HUES64 (cell line): Measurements from ENCODE around the gene SLC25A11.
"Not testable (repeated sequence)": the region's sequence is repeated elsewhere in the genome, so short reads cannot be mapped to it uniquely, and the experiment has no call there.

Experiments used
- H3K27ac ChIP-seq: 2 replicates; pipeline ENCODE4 v1.7.0; 2013; ENCODE audit warnings: low read depth, low read length, inconsistent platforms
- H3K27me3 ChIP-seq: 2 replicates; pipeline ENCODE4 v1.6.1; 2013; ENCODE audit warnings: mild to moderate bottlenecking, low read length; ENCODE audit not compliant: insufficient read depth
- H3K36me3 ChIP-seq: 2 replicates; pipeline ENCODE4 v1.6.1; 2013; ENCODE audit warnings: mild to moderate bottlenecking, low read length; ENCODE audit not compliant: insufficient read depth
- H3K4me1 ChIP-seq: 2 replicates; pipeline ENCODE4 v1.6.1; 2013; ENCODE audit warnings: mild to moderate bottlenecking, low read length, moderate library complexity; ENCODE audit not compliant: insufficient read depth
- H3K4me3 ChIP-seq: 2 replicates; pipeline ENCODE4 v1.5.1; 2013; ENCODE audit warnings: mild to moderate bottlenecking, low read length, moderate library complexity
- H3K9ac ChIP-seq: 2 replicates; pipeline ENCODE4 v1.6.1; 2013; ENCODE audit warnings: mild to moderate bottlenecking, low read depth, low read length
- H3K9me3 ChIP-seq: 2 replicates; pipeline ENCODE4 v1.6.1; 2013; ENCODE audit warnings: low read depth, low read length; ENCODE audit not compliant: insufficient read depth
- WGBS: fragments of 150-250, 120-280 bp; methylation state at CpG from one replicate; pipeline ENCODE4 v1.1.7; 2013; ENCODE audit warnings: missing lambda C conversion rate; 5-methylcytosine and 5-hydroxymethylcytosine counted together

Gene SLC25A11

DNA sequence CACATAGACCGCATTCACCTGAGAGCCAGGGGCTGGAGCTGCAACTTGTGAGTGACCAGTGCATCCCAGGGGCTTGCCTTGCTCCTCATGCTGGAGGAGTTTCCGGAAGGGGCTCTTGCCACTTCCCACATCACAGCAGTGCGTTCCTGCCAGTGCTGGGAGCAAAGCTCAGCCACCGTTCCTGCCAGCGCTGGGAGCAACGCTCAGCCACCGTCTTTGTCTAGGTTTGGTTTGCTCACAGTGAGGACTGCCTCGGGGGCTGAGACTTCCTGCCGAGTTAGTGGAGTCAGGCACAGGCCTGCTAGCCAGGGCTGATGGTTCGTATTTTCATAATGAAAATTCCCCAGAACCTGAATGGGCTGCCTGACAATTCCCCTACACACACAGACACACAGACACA, 31.5 kb downstream of the SLC25A11 start:
- H3K4me1 ChIP-seq = peaks cover 10% of the 10 kb centered on the region
- WGBS = 31% methylated on average over 10 of the region's 10 CpGs
- H3K4me3 ChIP-seq = no peak overlapping the region
- peak overlapping the region; percentile 10; the same call in 1 of the 2 replicates for H3K27ac ChIP-seq
- no peaks in the 10 kb centered on the region for H3K9me3 ChIP-seq
- H3K27me3 ChIP-seq = no peaks in the 10 kb centered on the region
- H3K36me3 ChIP-seq = no peaks in the 10 kb centered on the region
- H3K9ac ChIP-seq = peak overlapping the region; percentile 7; the same call in 1 of the 2 replicates

DNA sequence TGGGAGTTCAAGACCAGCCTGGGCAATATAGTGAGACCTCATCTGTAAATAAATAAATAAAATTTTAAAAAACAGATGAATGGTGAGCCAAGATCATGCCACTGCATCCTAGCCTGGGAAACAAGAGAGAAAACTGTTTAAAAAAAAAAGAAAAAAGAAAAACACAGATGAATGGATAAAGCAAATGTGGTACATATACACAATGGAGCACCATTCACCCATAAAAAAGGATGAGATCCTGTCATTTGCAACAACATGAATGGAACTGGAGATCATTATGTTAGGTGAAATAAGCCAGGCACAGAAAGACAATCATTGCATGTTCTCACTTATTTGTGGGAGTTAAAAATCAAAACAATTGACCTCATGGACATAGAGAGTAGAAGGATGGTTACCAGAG, 33.2 kb downstream of the SLC25A11 start:
- not testable (repeated sequence) for H3K4me3 ChIP-seq, H3K9ac ChIP-seq, H3K9me3 ChIP-seq, H3K36me3 ChIP-seq, H3K27ac ChIP-seq, H3K27me3 ChIP-seq
- H3K4me1 ChIP-seq = peaks cover 10% of the 10 kb centered on the region

DNA sequence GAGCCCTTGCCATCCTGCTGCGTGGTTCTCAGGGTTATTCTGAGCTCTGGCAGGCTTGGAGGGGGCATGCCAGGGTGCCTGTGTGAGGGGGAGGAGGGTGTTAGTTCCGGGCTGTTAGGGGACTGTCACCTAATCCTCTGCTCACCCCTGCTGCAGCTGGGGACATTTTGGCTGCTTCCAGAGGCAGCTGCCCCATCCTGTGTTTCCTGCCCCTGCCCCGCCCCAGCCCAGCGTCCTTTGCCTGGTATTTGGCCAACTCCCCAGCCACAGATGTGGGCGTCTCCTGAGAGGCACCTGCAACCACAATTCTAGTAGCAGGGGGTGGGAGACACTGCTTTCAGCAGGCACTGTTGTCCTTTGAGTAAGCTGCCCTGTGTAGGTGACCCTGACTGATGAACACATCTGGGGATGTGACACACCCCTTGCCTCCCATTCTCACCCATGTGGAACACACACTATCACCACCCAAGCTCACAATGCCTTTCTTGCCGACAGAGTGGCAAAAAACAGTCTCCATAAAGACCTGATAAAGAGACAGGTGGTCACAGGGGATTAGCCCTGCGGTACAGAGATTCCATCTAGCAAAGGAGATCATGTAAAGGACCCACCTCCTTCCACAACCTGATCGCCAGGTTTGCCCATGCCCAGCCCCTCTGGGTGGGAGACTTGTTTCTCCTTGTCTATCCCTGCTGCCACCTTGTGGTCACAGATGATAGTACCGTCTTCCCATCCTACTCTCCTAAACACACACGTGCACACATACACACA, 36.6 kb downstream of the SLC25A11 start, which contains the start of gene CHRNE:
CHRNE (minus strand) TSS at position 48 of the 768 bp plus-strand sequence; CDS start at position 13, 35 bp downstream.
- no peaks in the 10 kb centered on the region for H3K27me3 ChIP-seq
- no peaks in the 10 kb centered on the region for H3K36me3 ChIP-seq
- no peak within 1 kb of the TSS for H3K4me3 ChIP-seq
- no peak within 1 kb of the TSS for H3K9ac ChIP-seq
- H3K4me1 ChIP-seq = peaks cover 3% of the 10 kb centered on the region; the same call in 1 of the 2 replicates
- H3K27ac ChIP-seq = no peak within 1 kb of the TSS
- no peaks in the 10 kb centered on the region for H3K9me3 ChIP-seq
- WGBS = 54% methylated on average over 10 of the region's 10 CpGs

DNA sequence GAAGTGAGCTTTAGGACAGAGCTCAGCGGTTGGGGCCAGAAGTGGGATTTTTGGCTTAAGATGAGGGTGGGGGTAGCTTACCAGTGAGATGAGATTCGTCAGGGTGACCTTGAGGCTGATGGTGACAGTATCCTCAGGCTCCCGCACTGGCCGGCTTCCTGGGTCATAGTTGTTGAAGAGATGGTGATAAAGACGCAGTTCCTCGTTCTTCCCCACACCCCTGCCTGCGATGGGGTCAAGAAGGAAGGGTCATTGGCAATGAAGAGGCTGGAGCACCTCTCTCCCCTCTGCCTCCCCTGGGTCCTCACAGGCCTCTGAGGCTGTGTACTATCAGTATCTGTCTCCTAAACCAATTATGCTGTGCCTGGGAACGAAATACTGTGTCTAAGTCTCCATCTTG, 37.3 kb downstream of the SLC25A11 start:
- 91% methylated on average over 8 of the region's 8 CpGs for WGBS
- no peak overlapping the region for H3K27ac ChIP-seq
- H3K4me1 ChIP-seq = no peaks in the 10 kb centered on the region
- H3K9me3 ChIP-seq = no peaks in the 10 kb centered on the region
- no peaks in the 10 kb centered on the region for H3K27me3 ChIP-seq
- H3K4me3 ChIP-seq = no peak overlapping the region
- no peaks in the 10 kb centered on the region for H3K36me3 ChIP-seq
- H3K9ac ChIP-seq = no peak overlapping the region

DNA sequence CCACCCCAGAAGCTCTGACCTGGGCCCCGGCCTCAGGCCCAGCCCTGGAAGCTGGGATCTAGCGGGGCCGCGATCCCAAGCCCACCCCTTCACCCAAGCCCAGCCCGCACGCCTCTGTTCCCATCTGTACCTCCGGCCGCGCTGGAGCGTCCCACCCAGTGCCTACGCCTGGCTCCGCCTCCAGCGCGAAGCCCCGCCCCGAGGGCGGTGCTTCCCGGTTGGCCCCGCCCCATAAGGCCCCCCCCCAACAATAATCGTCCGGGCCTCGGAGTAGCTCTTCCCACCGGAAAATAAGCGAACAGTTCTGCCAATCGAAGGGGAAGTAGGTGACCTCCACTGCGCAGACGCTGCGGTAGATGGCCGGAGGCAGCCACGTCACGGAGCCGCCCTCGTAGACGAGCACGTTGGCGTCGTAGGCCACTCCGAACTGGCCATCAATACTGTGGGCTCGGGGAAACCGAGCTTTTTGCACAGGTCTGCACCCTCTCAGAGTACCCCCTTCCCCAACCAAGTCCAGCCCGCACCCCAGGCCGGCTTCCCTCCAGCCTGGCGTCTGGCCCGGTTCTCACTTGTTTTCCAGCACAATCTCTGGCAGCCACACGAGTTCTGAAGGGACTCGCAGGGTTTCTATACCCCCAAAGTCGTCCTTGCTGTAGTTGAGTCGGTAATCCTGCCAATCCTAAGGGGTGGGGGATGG, 38.0 kb downstream of the SLC25A11 start:
- H3K9me3 ChIP-seq = no peaks in the 10 kb centered on the region
- H3K4me1 ChIP-seq = no peaks in the 10 kb centered on the region
- no peak overlapping the region for H3K9ac ChIP-seq
- no peaks in the 10 kb centered on the region for H3K27me3 ChIP-seq
- H3K36me3 ChIP-seq = peaks cover under 1% of the 10 kb centered on the region
- 95% methylated on average over 48 of the region's 48 CpGs for WGBS
- no peak overlapping the region for H3K4me3 ChIP-seq
- H3K27ac ChIP-seq = no peak overlapping the region

DNA sequence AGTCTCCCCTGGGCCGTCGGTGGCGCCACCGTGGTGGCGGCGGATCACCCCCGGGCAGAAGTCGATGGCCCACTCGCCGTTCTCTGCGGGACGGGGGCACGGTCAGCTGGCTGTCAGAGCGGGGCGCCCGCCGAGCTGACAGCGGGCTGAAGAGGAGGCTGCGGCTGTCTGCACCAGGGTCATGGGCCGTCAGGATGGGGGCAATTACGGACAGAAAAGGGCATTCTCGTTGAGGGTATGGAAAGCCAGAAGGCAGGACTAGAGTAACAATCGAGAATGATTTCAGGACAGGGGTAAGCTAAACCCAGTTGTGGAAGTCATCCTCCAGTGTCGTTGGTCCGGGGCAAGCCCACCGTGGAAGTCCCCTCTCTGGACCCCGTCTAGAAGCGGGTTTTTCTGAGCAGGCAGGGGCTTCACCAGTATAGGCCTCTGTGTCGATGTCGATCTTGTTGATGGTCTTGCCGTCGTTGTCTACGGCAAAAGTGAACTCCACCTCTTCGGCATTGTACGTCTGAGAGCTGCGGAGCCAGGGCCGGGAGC, 38.7 kb downstream of the SLC25A11 start:
- Histone ChIP-seq H3K36me3 (peaks cover 7% of the 10 kb centered on the region), H3K27ac (no peak overlapping the region), H3K9ac (no peak overlapping the region), H3K4me3 (peak overlapping the region; percentile 58; the same call in 1 of the 2 replicates), H3K27me3 (no peaks in the 10 kb centered on the region), H3K9me3 (no peaks in the 10 kb centered on the region), H3K4me1 (no peaks in the 10 kb centered on the region)
- WGBS = 96% methylated on average over 37 of the region's 37 CpGs

DNA sequence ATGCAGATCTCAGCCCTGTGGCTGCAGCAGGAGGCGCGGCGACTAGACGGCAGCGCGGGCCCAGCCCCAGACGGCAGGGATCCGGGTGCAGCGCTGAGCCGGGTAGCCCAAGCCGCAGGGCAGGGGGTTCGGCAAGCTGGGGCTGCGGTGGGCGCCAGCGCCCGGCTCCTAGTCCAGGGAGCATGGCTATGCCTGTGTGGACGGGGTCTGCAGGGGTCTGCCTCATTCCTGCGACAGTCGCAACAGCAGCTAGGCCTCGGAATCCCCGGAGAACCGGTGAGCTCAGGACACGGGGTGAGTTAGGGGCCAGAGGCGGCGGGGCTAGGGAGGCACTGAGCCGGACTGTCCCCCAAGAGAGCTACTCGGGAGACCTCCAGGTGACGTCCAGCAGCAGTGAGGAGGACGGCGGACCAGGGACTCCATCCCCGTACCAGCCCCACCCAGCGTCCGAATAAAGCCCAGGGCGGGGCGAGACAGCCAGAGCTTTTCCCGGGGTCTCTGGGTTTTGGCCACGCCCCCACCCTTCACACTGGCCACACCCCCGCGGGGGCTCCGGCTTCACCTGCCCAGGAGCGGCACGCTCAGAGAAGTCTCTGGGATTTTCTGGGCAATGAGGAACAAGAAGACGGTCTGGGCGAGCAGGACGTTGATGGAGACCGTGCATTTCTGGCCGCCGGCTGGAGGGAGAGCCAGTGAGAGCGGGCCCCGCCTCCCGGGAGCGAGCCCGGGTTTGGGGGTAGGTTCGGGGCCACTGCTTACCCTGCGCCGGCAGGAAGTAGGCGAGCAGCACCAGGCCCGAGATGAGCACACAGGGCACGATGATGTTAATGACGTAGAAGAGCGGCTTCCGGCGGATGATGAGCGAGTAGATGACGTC, 39.4 kb downstream of the SLC25A11 start:
- Histone ChIP-seq H3K27me3 (no peaks in the 10 kb centered on the region), H3K4me3 (peak overlapping the region; percentile 58), H3K9me3 (no peaks in the 10 kb centered on the region), H3K9ac (no peak overlapping the region), H3K4me1 (no peaks in the 10 kb centered on the region), H3K36me3 (peaks cover 12% of the 10 kb centered on the region), H3K27ac (no peak overlapping the region)
- WGBS = 93% methylated on average over 65 of the region's 65 CpGs

DNA sequence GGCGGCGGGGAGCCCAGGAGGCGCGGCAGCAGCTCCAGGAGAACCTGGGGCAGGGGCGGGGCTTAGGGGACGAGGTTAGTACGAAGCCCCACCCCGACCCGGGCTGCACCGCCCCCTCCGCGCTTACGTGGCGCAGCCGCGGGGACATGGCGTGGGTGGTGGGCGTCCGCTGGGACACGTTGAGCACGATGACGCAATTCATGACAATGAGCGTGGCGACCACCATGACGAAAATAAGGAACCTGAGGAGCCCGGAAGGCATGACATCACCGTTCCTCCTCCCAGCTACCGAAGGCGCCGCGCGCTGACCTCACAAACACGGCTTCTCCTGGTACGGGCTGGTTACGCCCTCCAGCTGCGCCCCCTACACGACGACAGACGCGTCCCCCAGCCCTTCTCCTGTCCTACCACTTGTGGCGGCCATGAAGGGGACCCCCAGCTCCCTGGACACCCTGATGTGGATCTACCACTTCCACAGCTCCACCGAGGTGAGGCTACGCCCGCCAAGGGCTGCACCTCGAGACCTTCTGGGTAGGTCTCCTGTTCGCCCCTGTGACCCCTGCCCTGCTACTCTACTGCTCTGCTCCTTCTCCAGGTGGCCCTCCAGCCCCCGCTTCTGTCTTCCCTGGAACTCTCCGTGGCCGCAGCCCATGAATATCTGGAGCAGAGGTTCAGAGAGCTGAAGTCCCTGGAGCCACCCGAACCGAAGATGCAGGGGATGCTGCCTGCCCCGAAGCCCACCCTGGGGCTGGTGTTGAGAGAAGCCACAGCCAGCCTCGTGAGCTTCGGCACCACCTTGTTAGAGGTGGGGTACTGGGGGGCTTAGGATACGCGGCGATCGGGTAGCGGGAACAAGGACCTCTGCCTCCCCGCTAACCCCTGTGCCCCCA, 40.3 kb downstream of the SLC25A11 start, which contains the start of gene C17orf107:
C17orf107 (plus strand) TSS at position 196 of the 890 bp plus-strand sequence; CDS start at position 423, 227 bp downstream.
- Histone ChIP-seq H3K4me3 (peak within 1 kb of the TSS; percentile 58), H3K4me1 (no peaks in the 10 kb centered on the region), H3K9me3 (no peaks in the 10 kb centered on the region), H3K27ac (0 out of 2 replicates have a peak within 1 kb of the TSS, but pooled peaks have one; percentile 10), H3K27me3 (no peaks in the 10 kb centered on the region), H3K36me3 (peaks cover 21% of the 10 kb centered on the region), H3K9ac (peak within 1 kb of the TSS; percentile 43)
- 93% methylated on average over 60 of the region's 60 CpGs for WGBS

DNA sequence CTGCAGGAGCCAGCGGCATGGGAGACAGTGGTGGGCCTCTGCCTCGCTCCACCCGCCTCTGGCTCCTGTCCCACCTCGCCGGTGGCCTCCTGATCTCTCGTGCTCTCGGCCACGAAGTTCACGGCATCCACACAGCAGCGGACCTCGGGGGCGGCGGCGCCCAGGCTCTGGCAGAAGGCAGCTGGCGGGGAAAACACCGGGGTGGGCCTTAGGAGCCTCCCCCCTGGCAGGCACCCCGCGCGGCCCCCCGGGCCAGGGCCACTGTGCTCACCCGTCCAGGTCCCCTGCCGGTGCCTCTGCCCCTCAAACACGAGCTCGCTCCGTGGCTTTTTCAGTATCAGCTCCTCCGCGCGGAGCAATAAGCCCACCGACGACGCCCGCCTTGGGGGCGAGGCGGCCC, 40.9 kb downstream of the SLC25A11 start:
- Histone ChIP-seq H3K4me1 (no peaks in the 10 kb centered on the region), H3K4me3 (peak overlapping the region; percentile 58), H3K9ac (peak overlapping the region; percentile 43; the same call in 1 of the 2 replicates), H3K27ac (no peak overlapping the region), H3K9me3 (no peaks in the 10 kb centered on the region), H3K36me3 (peaks cover 28% of the 10 kb centered on the region), H3K27me3 (no peaks in the 10 kb centered on the region)
- 93% methylated on average over 34 of the region's 34 CpGs for WGBS

DNA sequence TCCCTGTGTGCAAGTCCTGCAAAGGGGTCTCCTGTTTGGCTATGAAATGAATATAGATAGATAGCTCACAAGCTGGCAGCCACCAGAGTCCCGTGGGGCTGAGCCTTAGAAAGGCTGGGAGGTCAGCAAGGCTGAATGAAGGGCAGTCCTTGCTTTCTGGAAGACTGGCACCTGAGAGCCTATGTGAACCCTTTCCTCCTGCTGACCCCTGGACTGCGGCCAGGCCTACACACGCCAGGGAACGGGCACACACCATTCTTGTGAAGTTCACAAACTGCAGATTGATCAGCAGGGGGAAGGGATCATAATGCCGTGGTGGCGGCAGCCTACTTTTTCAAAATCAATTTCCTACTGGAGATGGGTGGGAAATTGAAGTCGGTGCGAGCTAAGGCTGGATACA, 41.5 kb downstream of the SLC25A11 start:
- H3K36me3 ChIP-seq = peaks cover 34% of the 10 kb centered on the region
- H3K4me1 ChIP-seq = no peaks in the 10 kb centered on the region
- peak overlapping the region; percentile 58; the same call in 1 of the 2 replicates for H3K4me3 ChIP-seq
- H3K9ac ChIP-seq = no peak overlapping the region
- 96% methylated on average over 8 of the region's 8 CpGs for WGBS
- no peak overlapping the region for H3K27ac ChIP-seq
- no peaks in the 10 kb centered on the region for H3K9me3 ChIP-seq
- H3K27me3 ChIP-seq = no peaks in the 10 kb centered on the region
